HG02763 (cell line): ENCODE data around the gene TESK2.
"Not testable (repeated sequence)": the region's sequence is repeated elsewhere in the genome, so short reads cannot be mapped to it uniquely, and the experiment has no call there.

Source experiments
- ATAC-seq: cut with Tn5 transposase; IDR thresholded peaks from one replicate; pipeline ENCODE4 v1.9.1; 2021; ENCODE audit warnings: mild to moderate bottlenecking, moderate library complexity; ENCODE audit not compliant: unreplicated experiment

Gene TESK2

GRCh38 chr1:45510036-45510971 lies 19.3 kb upstream of the TESK2 start:
- no peak for ATAC-seq

- no peak for ATAC-seq
These were observed 17.6 kb upstream of the TESK2 start for GRCh38 chr1:45508295-45509151.

GRCh38 chr1:45507893-45508292 lies 16.9 kb upstream of the TESK2 start:
- no peak for ATAC-seq

GRCh38 chr1:45507195-45507594 lies 16.2 kb upstream of the TESK2 start:
- ATAC-seq, result no peak

GRCh38 chr1:45503462-45504360 lies 12.7 kb upstream of the TESK2 start:
- no peak for ATAC-seq

- ATAC-seq, result no peak
These were observed 10.5 kb upstream of the TESK2 start for GRCh38 chr1:45501505-45501859.

GRCh38 chr1:45499415-45499769 lies 8.4 kb upstream of the TESK2 start:
- ATAC-seq, result no peak

GRCh38 chr1:45498279-45498678 lies 7.3 kb upstream of the TESK2 start:
- ATAC-seq, result no peak

- ATAC-seq, result no peak
These were observed 2.2 kb upstream of the TESK2 start for GRCh38 chr1:45493116-45493697.

- no peak for ATAC-seq
These were observed 1.7 kb upstream of the TESK2 start for GRCh38 chr1:45492691-45493090.

- ATAC-seq, result no peak
These were observed 711 bp upstream of the TESK2 start for GRCh38 chr1:45491487-45492260.

- ATAC-seq, result no peak
These were observed 790 bp downstream of the TESK2 start for GRCh38 chr1:45490121-45490625.

GRCh38 chr1:45489379-45489778 lies 1.6 kb downstream of the TESK2 start:
- not testable (repeated sequence) for ATAC-seq

- ATAC-seq, result no peak
These were observed 2.1 kb downstream of the TESK2 start for GRCh38 chr1:45488666-45489377.

- ATAC-seq, result no peak
These were observed 5.0 kb downstream of the TESK2 start for GRCh38 chr1:45485949-45486348.

GRCh38 chr1:45479039-45479748 lies 11.8 kb downstream of the TESK2 start:
- ATAC-seq, result no peak

- ATAC-seq, result no peak
These were observed 12.7 kb downstream of the TESK2 start for GRCh38 chr1:45478121-45478814.

- no peak for ATAC-seq
These were observed 13.3 kb downstream of the TESK2 start for GRCh38 chr1:45477646-45478045.
